ENCODE data around the gene MTM1. TPM values are rescaled to one million over a fixed set of nuclear protein-coding genes. Genes with fewer than 3 reads are reported as not detected.

MTM1 gene
- total and polyA plus RNA-seq, 2 experiments from 2014 or later: 8.1 to 8.9 TPM

DNA sequence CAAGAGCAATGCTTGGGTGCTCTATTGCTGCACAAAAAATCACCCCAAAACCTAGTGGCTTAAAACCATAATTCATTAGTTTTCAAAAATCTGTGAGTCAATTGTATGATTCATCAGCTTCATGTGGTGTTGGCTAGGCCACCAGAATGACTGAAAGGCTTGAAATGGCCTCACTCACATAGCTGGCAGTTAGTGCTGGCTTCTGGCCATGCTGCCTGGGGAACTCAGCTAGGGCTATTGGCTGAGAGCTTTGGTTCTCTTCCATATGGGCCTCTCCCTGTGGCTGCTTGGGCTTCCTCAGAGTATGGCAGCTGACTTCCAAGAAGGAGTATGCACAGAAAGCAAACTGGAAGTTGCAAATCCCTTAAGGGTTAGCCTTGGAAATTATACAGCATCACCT is 121.7 kb downstream of the MTM1 start:
- in situ Hi-C loops (cut with MboI): no loop called here
- peaks cover 22% of the 10 kb centered on the region for H3K4me1 ChIP-seq (ENCODE audit: insufficient read depth)
- peaks cover 3% of the 10 kb centered on the region; the same call in 1 of the 2 replicates for H3K79me2 ChIP-seq (ENCODE audit: insufficient read depth)
- H3K27me3 ChIP-seq (replicated peaks; ENCODE audit: insufficient read depth): no peaks in the 10 kb centered on the region
- H3K9me3 ChIP-seq (ENCODE audit: low read depth): peaks cover 3% of the 10 kb centered on the region
- H3F3A ChIP-seq (ENCODE audit: insufficient read depth): peaks cover 39% of the 10 kb centered on the region
- H2AFZ ChIP-seq: no peak overlapping the region
- TF ChIP-seq EZH2phosphoT487 (IDR thresholded peaks at IDR 0.05; ENCODE audit: insufficient read depth, low read depth) (no peak), EZH2 (IDR thresholded peaks at IDR 0.05; ENCODE audit: insufficient read depth, poor library complexity, severe bottlenecking) (no peak)
- H3K36me3 ChIP-seq (ENCODE audit: low read depth): no peaks in the 10 kb centered on the region
- DNase-seq: peak; percentile 91
- no peak overlapping the region for H3K4me2 ChIP-seq (ENCODE audit: unreplicated experiment)
- H3K9me2 ChIP-seq (ENCODE audit: insufficient read depth): no peaks in the 10 kb centered on the region
- peak overlapping the region; percentile 84 for H3K27ac ChIP-seq
- H3K4me3 ChIP-seq: no peak overlapping the region
- peak overlapping the region; percentile 12; the same call in 1 of the 2 replicates for H3K9ac ChIP-seq
- no peaks in the 10 kb centered on the region for H4K20me1 ChIP-seq (ENCODE audit: insufficient read depth)

DNA sequence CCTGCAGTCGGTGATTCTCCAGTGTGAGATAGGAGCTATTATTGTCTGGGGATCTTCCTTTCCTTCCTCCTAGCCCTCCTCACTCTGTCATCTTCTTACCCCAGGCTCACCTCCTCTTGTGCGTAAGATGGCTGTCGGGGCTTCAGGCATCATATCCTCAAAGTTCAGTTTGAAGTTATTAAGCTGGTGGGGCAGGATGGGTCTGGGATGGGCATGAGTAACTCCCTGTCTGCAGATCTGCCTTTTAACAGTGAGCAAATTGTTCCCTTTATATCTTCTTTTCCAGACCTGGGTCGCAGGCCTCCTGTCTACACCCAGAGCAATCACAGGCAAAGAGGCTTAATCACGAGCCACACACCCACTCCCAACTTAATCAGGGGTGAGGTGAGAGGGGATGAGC is 123.9 kb downstream of the MTM1 start:
- Histone ChIP-seq H3K9ac (peak overlapping the region; percentile 67; the same call in 1 of the 2 replicates), H3K27me3 (replicated peaks; ENCODE audit: insufficient read depth) (no peaks in the 10 kb centered on the region), H3K36me3 (ENCODE audit: low read depth) (no peaks in the 10 kb centered on the region), H3K4me3 (no peak overlapping the region; the same call in 1 of the 2 replicates), H3K79me2 (ENCODE audit: insufficient read depth) (peaks cover 20% of the 10 kb centered on the region), H3K9me3 (ENCODE audit: low read depth) (peaks cover 3% of the 10 kb centered on the region), H3F3A (ENCODE audit: insufficient read depth) (peaks cover 39% of the 10 kb centered on the region), H3K27ac (peak overlapping the region; percentile 89; the same call in 1 of the 2 replicates), H2AFZ (peak overlapping the region; percentile 81; the same call in 1 of the 2 replicates), H3K4me1 (ENCODE audit: insufficient read depth) (peaks cover 22% of the 10 kb centered on the region), H3K9me2 (ENCODE audit: insufficient read depth) (no peaks in the 10 kb centered on the region), H3K4me2 (ENCODE audit: unreplicated experiment) (no peak overlapping the region), H4K20me1 (ENCODE audit: insufficient read depth) (no peaks in the 10 kb centered on the region)
- TF ChIP-seq EZH2 (IDR thresholded peaks at IDR 0.05; ENCODE audit: insufficient read depth, poor library complexity, severe bottlenecking) (no peak), EZH2phosphoT487 (IDR thresholded peaks at IDR 0.05; ENCODE audit: insufficient read depth, low read depth) (no peak)
- DNase-seq: no peak
- in situ Hi-C loops (cut with MboI): no loop called here
- 58 to 59% methylated on average over 5 of the region's 5 CpGs for WGBS, 2 experiments (ENCODE audit: low coverage in 1 of 2, low lambda C conversion rate in 2 of 2, missing lambda C conversion rate in 2 of 2)

DNA sequence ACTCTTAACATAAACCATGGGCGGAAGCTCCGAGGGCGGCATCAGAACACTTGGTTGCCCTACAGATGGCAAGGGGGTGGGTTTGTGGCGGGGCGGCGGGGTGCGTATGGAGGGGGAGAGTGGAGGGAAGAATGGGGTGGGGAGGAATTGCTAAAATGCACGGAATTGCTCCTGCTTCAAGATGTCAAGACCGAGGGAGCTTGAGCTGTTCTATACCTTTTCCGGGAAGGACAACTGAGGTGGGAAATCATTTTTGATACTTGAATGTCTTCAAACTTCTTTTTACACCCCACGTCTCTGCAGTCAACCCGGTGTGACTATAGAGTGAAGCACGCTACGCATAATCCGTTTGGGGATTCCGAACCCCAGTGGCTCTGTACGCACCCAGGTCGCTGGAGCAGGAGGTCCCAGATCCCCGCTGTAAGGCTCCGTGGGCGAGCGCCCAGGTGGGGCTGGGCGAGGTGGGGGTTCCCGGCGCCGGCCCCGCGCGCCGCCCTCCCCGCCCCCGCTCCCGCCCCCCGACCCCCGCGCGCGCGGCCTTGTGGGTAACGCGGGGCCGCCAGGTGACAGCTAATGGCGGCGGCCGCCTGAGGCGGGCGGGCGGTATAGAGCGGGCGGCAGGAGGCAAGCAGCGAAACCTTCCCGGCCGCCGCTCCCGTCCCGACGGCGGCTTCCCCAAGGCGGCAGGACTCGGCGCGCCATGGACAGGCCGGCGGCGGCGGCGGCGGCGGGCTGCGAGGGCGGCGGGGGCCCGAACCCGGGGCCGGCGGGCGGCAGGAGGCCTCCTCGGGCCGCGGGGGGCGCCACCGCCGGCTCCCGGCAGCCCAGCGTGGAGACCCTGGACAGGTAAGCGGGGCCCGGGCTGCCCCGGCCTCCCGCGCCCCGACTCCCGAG is 124.7 kb downstream of the MTM1 start, which contains the start of gene MTMR1:
MTMR1 (plus strand) TSS at position 566 of the 894 bp plus-strand sequence; CDS start at position 701, 135 bp downstream.
- peak within 1 kb of the TSS; percentile 81 for H2AFZ ChIP-seq
- H3K27me3 ChIP-seq (replicated peaks; ENCODE audit: insufficient read depth): no peaks in the 10 kb centered on the region
- H4K20me1 ChIP-seq (ENCODE audit: insufficient read depth): no peaks in the 10 kb centered on the region
- in situ Hi-C loops (cut with MboI): no loop called here
- TF ChIP-seq EZH2 (IDR thresholded peaks at IDR 0.05; ENCODE audit: insufficient read depth, poor library complexity, severe bottlenecking) (no peak), EZH2phosphoT487 (IDR thresholded peaks at IDR 0.05; ENCODE audit: insufficient read depth, low read depth) (no peak)
- peak within 1 kb of the TSS; percentile 81 for H3K4me3 ChIP-seq
- DNase-seq: peak; percentile 49
- no peaks in the 10 kb centered on the region for H3K9me2 ChIP-seq (ENCODE audit: insufficient read depth)
- H3K4me1 ChIP-seq (ENCODE audit: insufficient read depth): peaks cover 22% of the 10 kb centered on the region
- peak within 1 kb of the TSS; percentile 89 for H3K27ac ChIP-seq
- peaks cover 27% of the 10 kb centered on the region for H3K79me2 ChIP-seq (ENCODE audit: insufficient read depth)
- WGBS, 2 experiments (ENCODE audit: low coverage in 1 of 2, low lambda C conversion rate in 2 of 2, missing lambda C conversion rate in 2 of 2): 1 to 3% methylated on average over 9 to 24 of the region's 92 CpGs
- H3K9me3 ChIP-seq (ENCODE audit: low read depth): peaks cover 3% of the 10 kb centered on the region
- H3F3A ChIP-seq (ENCODE audit: insufficient read depth): peaks cover 38% of the 10 kb centered on the region
- peak within 1 kb of the TSS; percentile 92 for H3K4me2 ChIP-seq (ENCODE audit: unreplicated experiment)
- peak within 1 kb of the TSS; percentile 91 for H3K9ac ChIP-seq
- H3K36me3 ChIP-seq (ENCODE audit: low read depth): no peaks in the 10 kb centered on the region

DNA sequence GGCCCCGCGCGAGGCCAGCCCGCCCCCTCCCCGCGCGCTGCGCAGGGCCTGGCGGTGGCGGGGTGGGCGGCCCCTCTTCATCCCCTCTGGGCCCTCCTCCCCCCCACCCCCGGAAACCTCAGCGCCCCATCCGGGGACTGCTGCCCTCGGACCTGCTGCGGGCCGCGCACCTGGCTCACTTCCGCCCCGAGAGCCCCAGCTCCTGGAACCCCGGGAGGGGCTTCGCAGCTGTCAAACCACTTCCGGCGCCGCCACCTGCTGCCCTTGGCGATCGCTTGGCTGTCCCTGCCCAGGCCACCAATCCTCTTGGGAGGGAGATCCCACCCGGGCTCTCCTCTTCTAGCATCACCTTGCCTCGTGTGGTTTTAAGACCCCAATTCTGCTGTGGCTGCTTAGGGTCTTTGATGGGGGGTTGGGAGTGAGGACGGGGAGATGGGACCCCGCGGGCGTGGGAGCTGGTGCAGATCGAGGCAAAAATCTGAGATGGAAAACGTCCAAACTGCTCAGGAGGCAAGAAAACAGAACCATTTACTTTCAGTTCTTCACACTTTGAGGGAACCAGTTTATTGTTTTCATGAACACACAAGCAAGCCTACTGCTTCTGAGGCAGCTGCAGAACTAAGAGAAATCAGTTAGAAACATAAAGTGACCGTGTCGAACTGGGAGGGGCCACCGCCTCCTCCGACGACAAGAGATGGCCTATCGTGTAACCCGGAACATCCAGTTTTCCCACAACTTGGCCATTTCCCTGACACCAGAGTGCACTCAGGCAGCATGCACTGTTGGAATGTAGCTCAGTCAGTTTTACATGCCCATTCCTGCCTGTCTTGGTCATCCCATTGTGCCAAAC is 125.5 kb downstream of the MTM1 start:
- 2 to 5% methylated on average over 14 to 19 of the region's 42 CpGs for WGBS, 2 experiments (ENCODE audit: low coverage in 1 of 2, low lambda C conversion rate in 2 of 2, missing lambda C conversion rate in 2 of 2)

More for the DNA sequence above, 125.5 kb downstream of the MTM1 start:
- peak overlapping the region; percentile 92 for H3K4me2 ChIP-seq (ENCODE audit: unreplicated experiment)
- peak; percentile 80 for DNase-seq
- in situ Hi-C loops (cut with MboI): no loop called here
- peak overlapping the region; percentile 54 for H2AFZ ChIP-seq
- no peaks in the 10 kb centered on the region for H4K20me1 ChIP-seq (ENCODE audit: insufficient read depth)
- no peaks in the 10 kb centered on the region for H3K9me2 ChIP-seq (ENCODE audit: insufficient read depth)
- peak overlapping the region; percentile 89 for H3K27ac ChIP-seq
- H3K4me1 ChIP-seq (ENCODE audit: insufficient read depth): peaks cover 14% of the 10 kb centered on the region; the same call in 1 of the 2 replicates
- peaks cover 30% of the 10 kb centered on the region for H3F3A ChIP-seq (ENCODE audit: insufficient read depth)
- H3K9ac ChIP-seq: peak overlapping the region; percentile 91
- H3K9me3 ChIP-seq (ENCODE audit: low read depth): peaks cover 3% of the 10 kb centered on the region
- peak overlapping the region; percentile 81 for H3K4me3 ChIP-seq
- H3K27me3 ChIP-seq (replicated peaks; ENCODE audit: insufficient read depth): no peaks in the 10 kb centered on the region
- no peaks in the 10 kb centered on the region for H3K36me3 ChIP-seq (ENCODE audit: low read depth)
- TF ChIP-seq EZH2phosphoT487 (IDR thresholded peaks at IDR 0.05; ENCODE audit: insufficient read depth, low read depth) (no peak), EZH2 (IDR thresholded peaks at IDR 0.05; ENCODE audit: insufficient read depth, poor library complexity, severe bottlenecking) (no peak)
- peaks cover 27% of the 10 kb centered on the region for H3K79me2 ChIP-seq (ENCODE audit: insufficient read depth)

Measured in GM23248 (cell line).